Measurements from ENCODE around the gene MUC6.

- TF ChIP-seq, protein P1, sequence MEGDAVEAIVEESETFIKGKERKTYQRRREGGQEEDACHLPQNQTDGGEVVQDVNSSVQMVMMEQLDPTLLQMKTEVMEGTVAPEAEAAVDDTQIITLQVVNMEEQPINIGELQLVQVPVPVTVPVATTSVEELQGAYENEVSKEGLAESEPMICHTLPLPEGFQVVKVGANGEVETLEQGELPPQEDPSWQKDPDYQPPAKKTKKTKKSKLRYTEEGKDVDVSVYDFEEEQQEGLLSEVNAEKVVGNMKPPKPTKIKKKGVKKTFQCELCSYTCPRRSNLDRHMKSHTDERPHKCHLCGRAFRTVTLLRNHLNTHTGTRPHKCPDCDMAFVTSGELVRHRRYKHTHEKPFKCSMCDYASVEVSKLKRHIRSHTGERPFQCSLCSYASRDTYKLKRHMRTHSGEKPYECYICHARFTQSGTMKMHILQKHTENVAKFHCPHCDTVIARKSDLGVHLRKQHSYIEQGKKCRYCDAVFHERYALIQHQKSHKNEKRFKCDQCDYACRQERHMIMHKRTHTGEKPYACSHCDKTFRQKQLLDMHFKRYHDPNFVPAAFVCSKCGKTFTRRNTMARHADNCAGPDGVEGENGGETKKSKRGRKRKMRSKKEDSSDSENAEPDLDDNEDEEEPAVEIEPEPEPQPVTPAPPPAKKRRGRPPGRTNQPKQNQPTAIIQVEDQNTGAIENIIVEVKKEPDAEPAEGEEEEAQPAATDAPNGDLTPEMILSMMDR (IDR thresholded peaks at IDR 0.05; ENCODE audit: low read length): no peak
- TF ChIP-seq EZH2 (optimal IDR thresholded peaks at IDR 0.05; ENCODE audit: low read depth, low read length): no peak
- no peak for TF ChIP-seq EZH2phosphoT487 (IDR thresholded peaks at IDR 0.05; ENCODE audit: low read length)
Measured at GRCh38 chr11:1020211-1020905, 16.2 kb downstream of the MUC6 start.
